Sigmoid colon (tissue), 7 donors: ENCODE measurements around the gene CCNF. TPM values are rescaled to one million over a fixed set of nuclear protein-coding genes. Genes with fewer than 3 reads are reported as not detected.
A peak's percentile ranks its signal among the peaks of the same experiment; 100 is the strongest.
"Not testable (repeated sequence)": the region's sequence is repeated elsewhere in the genome, so short reads cannot be mapped to it uniquely, and the experiment has no call there.

ENCODE experiments used
- DNase-seq: peaks from one replicate; pipeline ENCODE4 v3.0.0-alpha.2; 2019
- H3K27ac ChIP-seq, 4 donors: fragments of 200-600 bp; sonication (generic); one replicate each; pipeline ENCODE4 v1.5.1; 2016 to 2019; ENCODE audit warnings: mild to moderate bottlenecking in 1 of 4
- H3K27me3 ChIP-seq, 3 donors: fragments of 200-600 bp; sonication (generic); one replicate each; pipeline ENCODE4 v1.5.1; 2019; ENCODE audit warnings: mild to moderate bottlenecking in 1 of 3
- H3K36me3 ChIP-seq, 4 donors: fragments of 200-600 bp; sonication (generic); one replicate each; pipeline ENCODE4 v1.5.1; 2016 to 2019
- H3K4me1 ChIP-seq, 4 donors: fragments of 200-600 bp; sonication (generic); one replicate each; pipeline ENCODE4 v1.5.1; 2017 to 2019
- H3K4me3 ChIP-seq, 4 donors: fragments of 200-600 bp; sonication (generic); one replicate each; pipeline ENCODE4 v1.5.1; 2017 to 2019; ENCODE audit warnings: mild to moderate bottlenecking in 2 of 4, moderate library complexity in 1 of 4
- H3K9me3 ChIP-seq, 4 donors: fragments of 200-600 bp in 3 of 4; sonication (generic) in 3 of 4; one replicate each; pipeline versions ENCODE4 v1.5.1 to v1.6.1; 2013 to 2019
- CTCF ChIP-seq, 4 experiments: fragments of 450-650 bp in 3 of 4; fragments of 200-600 bp in 1 of 4; IDR thresholded peaks; one replicate each; pipeline ENCODE4 v1.5.1; 2016 to 2019; ENCODE audit warnings: antibody characterized with exemption in 4 of 4, mild to moderate bottlenecking in 3 of 4, moderate library complexity in 2 of 4
- EP300 ChIP-seq, 4 donors: sonication (generic); formaldehyde crosslinking; IDR thresholded peaks; one replicate each; pipeline ENCODE4 v1.6.1; 2017; ENCODE audit warnings: antibody characterized with exemption in 4 of 4
- POLR2A ChIP-seq, 2 donors: fragments of 450-650 bp; IDR thresholded peaks; one replicate each; pipeline ENCODE4 v1.6.1; 2016; ENCODE audit warnings: antibody characterized with exemption in 2 of 2, mild to moderate bottlenecking in 2 of 2, moderate library complexity in 2 of 2
- POLR2AphosphoS5 ChIP-seq, 4 donors: sonication (generic); formaldehyde crosslinking; IDR thresholded peaks; one replicate each; pipeline ENCODE4 v1.6.1; 2017; ENCODE audit warnings: antibody characterized with exemption in 4 of 4
- WGBS, 2 donors: extraction: QIAGEN DNeasy Blood & Tissue Kit; methylation state at CpG; one replicate each; pipeline ENCODE4 v1.1.7; 2013; 5-methylcytosine and 5-hydroxymethylcytosine counted together
- intact Hi-C: fragments of 100-400 bp; cut with DNase I; formaldehyde crosslinking; loops from one replicate; pipeline ENCODE4 v1.15.1; 2023
- polyA plus RNA-seq, 3 donors: library from polyadenylated mRNA; stranded (reverse); fragments of 200-250 nt; gene quantifications; one replicate each; pipeline ENCODE4 v1.2.3, GENCODE V29; 2013
- total RNA-seq, 4 donors: library from RNA; depleted of rRNA; stranded (reverse); fragments of >200 nt; gene quantifications; one replicate each; pipeline ENCODE4 v1.1.0, GENCODE V29; 2016
- donor health status: healthy with polysubstance abuse.
- donor health status: Bipolar disorder and iron deficiency.
- donor health status: healthy.

The CCNF gene
- total and polyA plus RNA-seq, 7 donors, result 0.60 to 11.6 (median 1.2) TPM

- Histone ChIP-seq H3K4me1 (peaks cover 0 to 18% (median 14%) of the 10 kb centered on the region in 4 donors), H3K9me3 (no peaks in the 10 kb centered on the region), H3K4me3 (no peak overlapping the region), H3K36me3 (peaks cover 0 to 26% (median 0%) of the 10 kb centered on the region in 4 donors), H3K27me3 (no peaks in the 10 kb centered on the region), H3K27ac (no peak overlapping the region)
- 96 to 97% methylated on average over 6 of the region's 6 CpGs for WGBS, 2 donors
- intact Hi-C loops, result no loop called here
- TF ChIP-seq EP300 (IDR thresholded peaks at IDR 0.05) (no peak), CTCF (IDR thresholded peaks at IDR 0.05) (no peak), POLR2AphosphoS5 (IDR thresholded peaks at IDR 0.05) (no peak), POLR2A (IDR thresholded peaks at IDR 0.05) (no peak)
- DNase-seq, result no peak
Observed at GRCh38 chr16:2432286-2432685, 3.0 kb downstream of the CCNF start.

- H3K4me1 ChIP-seq, result peaks cover 0 to 18% (median 14%) of the 10 kb centered on the region in 4 donors
- peaks cover 0 to 27% (median 0%) of the 10 kb centered on the region in 4 donors for H3K36me3 ChIP-seq
- no peak overlapping the region for H3K4me3 ChIP-seq
- TF ChIP-seq POLR2AphosphoS5 (IDR thresholded peaks at IDR 0.05) (no peak), CTCF (IDR thresholded peaks at IDR 0.05) (no peak), EP300 (IDR thresholded peaks at IDR 0.05) (no peak), POLR2A (IDR thresholded peaks at IDR 0.05) (no peak)
- no peaks in the 10 kb centered on the region for H3K27me3 ChIP-seq
- WGBS, 2 donors, result 97% methylated on average over 15 of the region's 15 CpGs
- intact Hi-C loops, result no loop called here
- H3K27ac ChIP-seq, result no peak overlapping the region
- H3K9me3 ChIP-seq, result no peaks in the 10 kb centered on the region
- DNase-seq, result no peak
Observed at GRCh38 chr16:2432801-2433505, 3.7 kb downstream of the CCNF start.

GRCh38 chr16:2435236-2435635, 6.0 kb downstream of the CCNF start:
- H3K4me3 ChIP-seq, H3K4me1 ChIP-seq, H3K27me3 ChIP-seq, intact Hi-C loops, H3K9me3 ChIP-seq, H3K27ac ChIP-seq: not testable (repeated sequence)
- DNase-seq, result peak; percentile 2
- WGBS, 2 donors, result 97 to 98% methylated on average over 3 to 4 of the region's 4 CpGs
- peaks cover 0 to 27% (median 0%) of the 10 kb centered on the region in 4 donors for H3K36me3 ChIP-seq

GRCh38 chr16:2436110-2436509, 6.9 kb downstream of the CCNF start:
- no peaks in the 10 kb centered on the region for H3K9me3 ChIP-seq
- H3K36me3 ChIP-seq, result peaks cover 0 to 27% (median 0%) of the 10 kb centered on the region in 4 donors
- WGBS, 2 donors, result 91 to 95% methylated on average over 9 of the region's 9 CpGs
- TF ChIP-seq EP300 (IDR thresholded peaks at IDR 0.05) (no peak), CTCF (IDR thresholded peaks at IDR 0.05) (no peak), POLR2A (IDR thresholded peaks at IDR 0.05) (no peak), POLR2AphosphoS5 (IDR thresholded peaks at IDR 0.05) (no peak)
- no peaks in the 10 kb centered on the region for H3K4me1 ChIP-seq
- DNase-seq, result peak; percentile 34
- H3K4me3 ChIP-seq, result no peak overlapping the region
- H3K27ac ChIP-seq, result no peak overlapping the region
- H3K27me3 ChIP-seq, result no peaks in the 10 kb centered on the region
- intact Hi-C loops, result no loop called here

GRCh38 chr16:2437032-2437790, 8.0 kb downstream of the CCNF start:
- no peaks in the 10 kb centered on the region for H3K27me3 ChIP-seq
- 96 to 97% methylated on average over 24 of the region's 24 CpGs for WGBS, 2 donors
- no peak overlapping the region for H3K27ac ChIP-seq
- DNase-seq, result peak; percentile 57
- TF ChIP-seq CTCF (IDR thresholded peaks at IDR 0.05), result no peak
- TF ChIP-seq EP300 (IDR thresholded peaks at IDR 0.05), result no peak
- no peak for TF ChIP-seq POLR2A (IDR thresholded peaks at IDR 0.05)
- intact Hi-C loops, result no loop called here
- H3K4me1 ChIP-seq, result no peaks in the 10 kb centered on the region
- H3K4me3 ChIP-seq, result no peak overlapping the region
- H3K9me3 ChIP-seq, result no peaks in the 10 kb centered on the region
- peaks cover 0 to 27% (median 0%) of the 10 kb centered on the region in 4 donors for H3K36me3 ChIP-seq
